Keratinocyte (primary cell): ENCODE data around the gene SIPA1.

ENCODE experiments used
- EZH2 ChIP-seq: IDR thresholded peaks from one replicate; pipeline ENCODE4 v1.6.1; 2012; ENCODE audit warnings: inconsistent platforms, mild to moderate bottlenecking, low read length, moderate library complexity
- TF ChIP-seq, protein P1 (sequence below), 3 experiments: IDR thresholded peaks in 1 of 3; conservative IDR thresholded peaks in 1 of 3; optimal IDR thresholded peaks in 1 of 3; 2 replicates in 2 of 3; 3 replicates in 1 of 3; pipeline versions ENCODE3 to v1.5.1; 2011; ENCODE audit warnings: low read length in 3 of 3, mild to moderate bottlenecking in 3 of 3, moderate library complexity in 2 of 3, control low read depth in 1 of 3, inconsistent platforms in 1 of 3; ENCODE audit not compliant: insufficient read depth in 2 of 3; ENCODE audit errors: extremely low read depth in 1 of 3

DNA sequence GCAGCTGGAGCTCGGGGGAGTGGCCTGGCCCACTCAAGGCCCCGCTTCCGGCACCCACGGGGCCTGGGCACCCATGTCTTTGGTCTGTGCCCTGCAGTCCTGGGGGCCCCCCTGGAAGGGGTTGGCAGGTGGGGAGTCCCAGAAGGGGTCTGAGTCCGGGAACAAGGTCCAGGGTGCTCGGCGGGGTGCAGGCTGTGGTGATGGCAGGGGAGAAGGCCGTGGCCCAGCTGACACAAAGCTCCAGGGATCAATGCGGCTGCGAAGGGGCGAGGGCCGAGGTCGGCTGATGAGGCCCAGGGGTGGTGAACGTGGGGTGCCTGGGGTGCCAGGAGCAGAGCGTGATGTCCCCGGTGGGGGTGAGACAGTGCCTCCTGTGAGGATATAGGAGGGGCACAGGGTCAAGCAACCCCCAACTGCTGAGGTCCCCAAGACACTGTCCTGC lies 39.6 kb upstream of the SIPA1 start:
- TF ChIP-seq, protein P1, sequence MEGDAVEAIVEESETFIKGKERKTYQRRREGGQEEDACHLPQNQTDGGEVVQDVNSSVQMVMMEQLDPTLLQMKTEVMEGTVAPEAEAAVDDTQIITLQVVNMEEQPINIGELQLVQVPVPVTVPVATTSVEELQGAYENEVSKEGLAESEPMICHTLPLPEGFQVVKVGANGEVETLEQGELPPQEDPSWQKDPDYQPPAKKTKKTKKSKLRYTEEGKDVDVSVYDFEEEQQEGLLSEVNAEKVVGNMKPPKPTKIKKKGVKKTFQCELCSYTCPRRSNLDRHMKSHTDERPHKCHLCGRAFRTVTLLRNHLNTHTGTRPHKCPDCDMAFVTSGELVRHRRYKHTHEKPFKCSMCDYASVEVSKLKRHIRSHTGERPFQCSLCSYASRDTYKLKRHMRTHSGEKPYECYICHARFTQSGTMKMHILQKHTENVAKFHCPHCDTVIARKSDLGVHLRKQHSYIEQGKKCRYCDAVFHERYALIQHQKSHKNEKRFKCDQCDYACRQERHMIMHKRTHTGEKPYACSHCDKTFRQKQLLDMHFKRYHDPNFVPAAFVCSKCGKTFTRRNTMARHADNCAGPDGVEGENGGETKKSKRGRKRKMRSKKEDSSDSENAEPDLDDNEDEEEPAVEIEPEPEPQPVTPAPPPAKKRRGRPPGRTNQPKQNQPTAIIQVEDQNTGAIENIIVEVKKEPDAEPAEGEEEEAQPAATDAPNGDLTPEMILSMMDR (optimal IDR thresholded peaks at IDR 0.05 in 1 of 3, IDR thresholded peaks at IDR 0.05 in 1 of 3, conservative IDR thresholded peaks at IDR 0.05 in 1 of 3; ENCODE audit: extremely low read depth in 1 of 3, insufficient read depth in 2 of 3, low read length in 3 of 3) = no peak
- TF ChIP-seq EZH2 = no peak
